ENCODE data around the gene LEMD2.

The LEMD2 gene

DNA sequence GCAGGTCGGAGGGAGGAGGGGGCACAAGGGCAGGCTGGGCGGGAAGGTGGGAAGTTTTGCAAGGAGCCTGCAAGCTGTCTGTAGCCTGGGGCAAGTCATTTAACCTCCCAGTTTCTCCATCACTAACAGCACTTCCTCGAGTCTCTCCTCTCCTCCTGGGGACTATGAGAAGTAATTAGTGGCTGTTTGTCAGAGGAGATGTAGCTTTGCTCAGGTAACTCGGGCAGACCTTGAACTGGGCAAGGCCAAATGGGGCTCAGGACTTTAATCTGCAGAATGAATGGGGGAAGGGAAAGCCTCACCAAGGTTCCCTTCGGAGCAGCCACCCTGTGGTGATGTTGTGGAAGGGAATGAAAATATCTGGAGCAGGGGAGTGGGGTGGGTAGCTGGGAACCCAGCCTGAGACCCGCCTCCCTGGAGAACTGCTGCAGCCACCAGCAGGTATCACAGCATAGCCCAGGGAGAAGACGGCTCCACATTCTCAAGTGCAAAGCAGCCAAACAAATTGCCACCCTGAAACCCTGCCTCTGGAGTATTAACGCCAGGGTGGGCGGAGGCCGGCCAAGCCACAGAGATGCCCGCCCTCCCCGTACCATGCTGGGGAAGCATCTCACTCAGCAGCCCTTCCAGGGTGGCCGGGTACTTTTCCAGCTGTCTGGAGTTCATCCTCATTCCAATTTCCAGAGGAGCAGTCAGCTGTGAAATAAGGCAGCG is 6.1 kb upstream of the LEMD2 start:
- TF ChIP-seq GATA1 (IDR thresholded peaks at IDR 0.05; ENCODE audit: low read depth, low read length) (no peak), POLR2A (IDR thresholded peaks at IDR 0.05; ENCODE audit: low read length) (no peak)
- no peak for DNase-seq

DNA sequence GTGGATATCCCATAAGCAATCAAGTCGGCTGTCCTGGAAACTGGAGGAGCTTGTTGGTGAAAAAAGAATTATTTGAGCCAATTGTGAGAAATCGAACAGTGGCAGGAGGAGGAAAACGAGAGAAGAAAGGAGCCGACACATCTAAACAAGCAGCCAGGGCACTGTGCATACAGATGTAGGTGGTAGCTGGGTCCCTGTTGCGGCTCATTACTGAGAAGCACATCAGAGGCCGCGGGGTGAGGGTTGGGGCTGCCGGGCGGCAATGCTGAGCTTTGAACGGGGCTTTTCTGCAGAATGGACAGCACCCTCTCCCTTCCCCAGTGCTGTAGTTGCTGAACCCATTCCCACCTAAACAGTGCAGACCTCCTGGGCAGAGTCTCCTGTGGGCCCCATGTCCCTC is 4.1 kb upstream of the LEMD2 start:
- TF ChIP-seq GATA1 (IDR thresholded peaks at IDR 0.05; ENCODE audit: low read depth, low read length) = no peak
- no peak for TF ChIP-seq POLR2A (IDR thresholded peaks at IDR 0.05; ENCODE audit: low read length)
- no peak for DNase-seq

DNA sequence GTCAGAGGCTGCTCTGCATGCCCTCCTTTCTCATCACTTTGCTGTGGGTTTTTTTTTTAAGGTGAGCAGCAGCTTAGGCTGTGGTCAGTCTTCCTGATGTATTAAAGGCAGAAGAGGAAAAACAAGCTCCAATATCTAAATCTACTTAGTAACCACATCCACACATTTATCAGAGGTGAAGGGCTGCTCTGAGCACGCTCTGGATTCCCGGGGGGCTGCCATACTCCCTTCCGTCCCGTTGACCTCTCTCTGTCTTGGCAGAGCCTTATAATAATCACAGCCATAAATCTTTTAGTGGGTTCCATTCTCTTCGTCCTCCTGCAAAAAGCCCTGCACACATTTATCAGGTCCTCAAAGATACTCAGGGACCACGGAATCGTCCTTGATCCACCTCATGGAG is 2.7 kb upstream of the LEMD2 start:
- no peak for DNase-seq
- no peak for TF ChIP-seq GATA1 (IDR thresholded peaks at IDR 0.05; ENCODE audit: low read depth, low read length)

DNA sequence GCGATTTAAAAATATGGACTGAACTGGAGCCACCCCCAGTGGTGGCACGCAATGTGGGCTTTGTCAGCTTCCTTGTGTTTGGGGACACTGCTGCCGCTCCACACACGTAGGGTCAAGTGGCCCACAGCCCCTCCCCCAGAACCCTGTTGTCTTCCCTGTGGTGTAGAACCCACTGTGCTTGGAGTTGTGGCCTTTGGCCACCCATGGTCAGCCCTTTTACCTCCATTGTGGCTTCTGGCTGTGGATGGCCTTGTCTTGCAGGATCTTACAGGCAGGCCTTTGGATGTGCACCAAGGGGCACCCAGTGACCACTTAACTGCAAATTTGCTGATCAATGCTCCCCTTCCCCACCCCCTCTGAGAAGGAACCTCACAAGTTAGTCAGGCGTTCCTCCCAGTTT is 2.0 kb upstream of the LEMD2 start:
- TF ChIP-seq POLR2A (IDR thresholded peaks at IDR 0.05; ENCODE audit: low read length) (no peak), GATA1 (IDR thresholded peaks at IDR 0.05; ENCODE audit: low read depth, low read length) (no peak)
- DNase-seq = no peak

DNA sequence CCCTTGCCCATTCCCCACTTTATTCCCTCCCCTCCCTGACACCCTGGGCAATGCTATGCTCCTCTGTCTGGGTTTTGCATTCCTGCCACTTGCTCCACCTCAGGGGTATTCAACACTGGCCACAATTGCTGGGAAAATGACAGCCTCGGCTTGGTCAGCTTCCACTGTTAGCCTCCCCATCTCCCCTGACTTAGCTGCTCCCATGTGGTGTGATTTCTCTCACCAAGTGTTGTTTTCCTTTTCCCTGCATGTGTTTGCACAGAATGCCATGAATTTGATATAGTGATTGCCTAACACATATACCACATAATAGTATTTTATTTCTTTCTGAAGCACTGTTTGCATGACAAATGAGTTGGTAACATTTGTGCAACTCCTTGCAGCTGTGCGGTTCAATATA is 1.4 kb upstream of the LEMD2 start:
- TF ChIP-seq POLR2A (IDR thresholded peaks at IDR 0.05; ENCODE audit: low read length) = no peak
- no peak for TF ChIP-seq GATA1 (IDR thresholded peaks at IDR 0.05; ENCODE audit: low read depth, low read length)
- DNase-seq = no peak

DNA sequence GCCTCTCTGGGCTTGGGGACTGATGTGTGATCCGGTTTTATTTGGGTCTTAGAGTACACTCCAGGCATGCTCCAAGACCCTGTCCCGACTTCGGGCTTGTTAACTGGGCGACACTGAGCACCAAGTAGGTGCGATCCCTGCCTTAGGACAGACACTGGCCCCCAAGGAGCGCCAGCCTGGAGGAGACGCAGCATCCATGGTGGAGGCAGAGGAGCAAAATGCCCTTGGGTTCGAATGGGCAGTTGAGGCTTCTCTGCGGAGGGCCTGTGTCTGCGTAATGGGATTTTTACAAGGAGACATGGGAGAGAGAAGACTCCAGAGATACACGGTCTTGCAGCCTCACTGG is 593 bp upstream of the LEMD2 start:
- DNase-seq = no peak

DNA sequence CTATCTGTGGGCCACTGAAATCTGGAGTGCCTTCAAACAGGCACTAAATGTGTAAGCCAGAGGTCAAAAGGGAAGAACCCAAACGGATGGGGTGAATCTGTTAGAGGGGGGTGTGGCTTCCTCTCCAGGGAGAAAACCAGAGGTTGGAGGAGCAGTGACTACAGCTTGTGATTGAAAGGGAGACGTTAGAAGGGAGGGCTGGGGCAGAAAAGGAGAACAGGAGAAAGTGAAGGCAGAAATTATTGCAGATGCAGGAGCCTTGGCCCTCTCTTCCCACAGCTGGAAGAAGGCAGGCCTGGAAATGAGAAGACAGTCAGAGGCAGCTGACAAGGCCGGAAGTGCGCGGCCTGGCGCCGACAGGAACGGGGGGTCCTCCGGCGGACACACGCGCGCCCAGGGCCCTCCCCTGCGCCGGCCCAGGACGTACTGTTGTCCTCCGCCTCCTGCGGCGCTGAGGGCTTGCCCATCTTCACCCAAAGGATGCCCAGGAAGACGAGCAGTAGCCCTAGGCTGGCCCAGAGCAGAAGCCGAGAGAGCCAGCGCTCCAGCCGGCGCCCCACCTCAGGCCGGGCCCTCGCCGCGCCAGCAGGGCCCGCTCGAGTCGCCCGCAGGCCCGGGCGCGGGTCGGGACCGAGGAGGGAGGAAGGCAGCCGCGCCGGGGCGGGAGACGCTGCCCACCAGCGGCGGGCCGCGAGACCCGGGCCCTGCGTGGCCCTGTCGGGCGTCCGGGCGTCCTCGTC is 806 bp downstream of the LEMD2 start:
- TF ChIP-seq GATA1 (IDR thresholded peaks at IDR 0.05; ENCODE audit: low read depth, low read length) = no peak
- TF ChIP-seq POLR2A (IDR thresholded peaks at IDR 0.05; ENCODE audit: low read length) = no peak
- peak; percentile 62 to 76 for DNase-seq

More for the DNA sequence above, 593 bp upstream of the LEMD2 start:
- no peak for TF ChIP-seq POLR2A (IDR thresholded peaks at IDR 0.05; ENCODE audit: low read length)
- no peak for TF ChIP-seq GATA1 (IDR thresholded peaks at IDR 0.05; ENCODE audit: low read depth, low read length)

DNA sequence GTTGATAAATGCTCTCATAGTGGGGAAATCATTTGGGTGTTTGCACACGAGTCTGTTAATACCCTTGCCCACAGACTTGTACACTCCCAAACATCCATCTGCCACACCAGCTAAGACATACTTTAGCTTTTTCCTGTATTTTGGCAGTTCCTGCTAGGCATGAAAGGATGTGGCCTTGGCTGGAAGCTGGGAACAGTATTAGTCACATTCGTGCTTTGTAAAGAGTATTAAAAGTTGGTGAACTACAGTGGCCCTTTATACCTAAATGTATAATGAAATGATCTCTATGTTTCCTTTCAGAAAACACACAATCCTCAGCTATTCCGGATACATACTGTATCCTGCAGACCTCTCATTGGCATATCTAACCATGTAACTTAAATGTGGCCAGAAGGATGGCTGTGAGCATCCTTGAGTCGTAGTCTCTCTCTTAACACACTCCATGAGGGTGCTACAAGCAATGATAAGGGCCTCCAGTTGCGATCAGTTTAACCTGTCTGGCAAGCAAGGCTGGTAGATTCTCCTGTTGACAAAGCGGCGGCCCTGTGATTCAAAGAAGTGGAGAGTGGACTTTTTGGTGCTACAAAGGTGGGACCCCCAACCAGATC is 1.5 kb downstream of the LEMD2 start:
- DNase-seq = peak; percentile 50 to 56
- TF ChIP-seq POLR2A (IDR thresholded peaks at IDR 0.05; ENCODE audit: low read length) = no peak
- TF ChIP-seq GATA1 (IDR thresholded peaks at IDR 0.05; ENCODE audit: low read depth, low read length) = no peak

DNA sequence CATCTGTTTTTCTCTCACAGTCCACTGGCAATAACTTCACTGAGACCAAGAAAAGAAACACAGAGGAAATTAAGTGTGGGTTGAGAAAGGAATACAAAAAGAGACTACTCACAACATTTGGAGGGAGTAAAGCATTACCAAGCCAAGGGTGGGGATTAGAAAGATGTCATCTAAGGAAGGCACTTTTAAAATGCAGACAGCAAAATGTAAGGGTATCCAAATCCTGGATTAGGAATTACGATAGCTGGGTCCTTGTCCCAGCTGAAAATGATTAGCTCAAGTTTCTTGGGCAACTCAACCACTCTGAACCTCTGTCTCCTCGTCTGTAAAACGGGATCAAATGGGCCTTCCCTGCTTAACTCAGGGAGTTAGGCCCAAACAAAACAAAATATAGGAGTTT is 2.2 kb downstream of the LEMD2 start:
- TF ChIP-seq GATA1 (IDR thresholded peaks at IDR 0.05; ENCODE audit: low read depth, low read length) = no peak
- TF ChIP-seq POLR2A (IDR thresholded peaks at IDR 0.05; ENCODE audit: low read length) = no peak

DNA sequence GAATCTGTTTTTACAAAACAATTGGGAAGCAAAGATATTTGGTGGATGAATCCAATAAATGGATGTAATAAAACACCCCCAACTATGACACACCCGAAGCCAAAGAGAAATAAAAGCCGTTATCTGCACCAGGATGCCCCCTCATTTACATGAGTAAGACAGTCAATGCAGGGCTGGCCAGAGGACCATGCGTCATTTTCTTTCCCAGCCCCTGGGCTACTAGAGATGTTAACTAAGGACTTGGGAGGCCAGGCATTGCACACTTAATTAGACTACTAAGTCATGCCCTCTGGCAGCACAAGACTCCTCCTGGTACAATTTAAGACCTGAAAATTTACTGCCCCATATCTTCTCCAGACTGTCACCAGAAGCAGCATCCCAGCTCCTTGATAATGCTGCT is 3.2 kb downstream of the LEMD2 start:
- DNase-seq = no peak
- TF ChIP-seq GATA1 (IDR thresholded peaks at IDR 0.05; ENCODE audit: low read depth, low read length) (no peak), POLR2A (IDR thresholded peaks at IDR 0.05; ENCODE audit: low read length) (no peak)

More for the DNA sequence above, 2.2 kb downstream of the LEMD2 start:
- no peak for DNase-seq

DNA sequence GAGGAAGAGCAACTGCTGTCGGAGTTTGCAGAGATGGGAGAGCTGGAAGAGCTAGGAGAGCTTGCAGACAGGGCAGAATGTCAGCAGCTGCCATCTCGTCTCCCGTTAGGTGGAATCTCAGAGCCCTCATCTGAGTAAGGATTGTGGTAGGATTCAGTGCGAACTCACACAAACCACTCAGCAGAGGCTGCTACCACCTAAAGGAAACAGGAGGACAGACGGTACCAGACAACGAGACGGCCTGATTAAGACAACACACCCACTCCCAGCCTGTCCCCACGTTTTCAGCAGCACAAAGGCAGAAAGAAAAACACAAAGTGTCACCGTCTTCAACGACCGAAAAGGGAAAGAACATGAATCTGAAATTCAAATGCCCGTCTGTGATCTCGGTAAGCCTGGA is 4.1 kb downstream of the LEMD2 start:
- no peak for DNase-seq
- TF ChIP-seq GATA1 (IDR thresholded peaks at IDR 0.05; ENCODE audit: low read depth, low read length) (no peak), POLR2A (IDR thresholded peaks at IDR 0.05; ENCODE audit: low read length) (no peak)

DNA sequence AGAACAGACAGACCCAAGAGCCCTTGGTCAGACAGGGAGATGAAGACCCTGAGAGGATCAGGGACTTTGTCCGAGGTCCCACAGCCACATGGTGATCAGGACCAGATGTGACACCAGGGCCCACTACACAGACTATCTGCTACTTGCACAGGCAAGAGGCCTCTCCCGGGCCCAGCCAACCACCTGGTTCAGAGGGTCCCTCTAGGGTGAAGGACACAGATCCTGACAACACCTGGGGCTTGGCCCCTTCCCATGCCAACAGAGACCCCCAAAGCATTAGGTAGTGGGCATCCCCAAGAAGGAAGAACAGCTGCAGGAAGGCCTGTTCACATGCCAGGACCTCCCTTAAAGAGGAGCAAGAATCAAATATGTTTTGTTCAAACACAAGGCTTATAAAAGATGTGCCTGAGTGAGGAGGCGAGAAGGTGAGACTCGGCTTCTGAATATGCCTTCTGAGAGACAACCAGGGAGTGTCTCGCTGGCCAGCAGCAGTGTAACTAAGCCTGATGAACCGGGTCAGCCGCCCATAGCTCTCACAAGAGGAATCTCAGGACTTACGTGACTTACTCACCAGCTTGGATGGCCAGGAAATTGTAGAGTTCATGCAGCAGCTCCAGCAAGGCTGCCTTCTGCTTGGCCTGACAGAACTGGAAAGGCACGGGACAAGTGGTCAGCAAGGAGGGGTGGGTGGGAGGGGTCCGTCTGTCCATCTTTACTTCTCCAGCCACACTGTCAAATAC is 5.0 kb downstream of the LEMD2 start:
- DNase-seq = no peak
- TF ChIP-seq POLR2A (IDR thresholded peaks at IDR 0.05; ENCODE audit: low read length) (no peak), GATA1 (IDR thresholded peaks at IDR 0.05; ENCODE audit: low read depth, low read length) (no peak)

DNA sequence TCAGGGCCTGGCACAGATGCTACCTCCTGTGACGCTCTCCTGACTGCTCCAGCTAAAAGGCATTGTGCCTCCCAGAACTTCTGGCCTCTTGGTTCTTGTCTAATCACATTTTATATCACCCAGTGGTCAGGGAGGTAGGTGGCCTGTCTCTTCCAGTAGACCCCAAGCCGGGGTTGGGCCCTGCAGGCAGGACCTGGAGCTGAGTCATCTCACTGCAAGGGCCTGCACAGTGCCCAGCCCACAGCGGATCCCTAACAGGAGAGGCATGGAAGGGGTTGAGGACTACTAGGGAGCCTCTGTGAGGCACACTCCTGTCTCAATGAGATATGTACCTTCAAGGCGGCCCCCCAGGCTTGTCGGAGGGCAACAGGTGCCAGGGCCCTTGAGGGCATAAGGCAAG is 6.4 kb downstream of the LEMD2 start:
- no peak for DNase-seq
- no peak for TF ChIP-seq GATA1 (IDR thresholded peaks at IDR 0.05; ENCODE audit: low read depth, low read length)
- TF ChIP-seq POLR2A (IDR thresholded peaks at IDR 0.05; ENCODE audit: low read length) = no peak

Measured in erythroblast (primary cell).